Upper lobe of left lung (tissue), 4 donors: Measurements from ENCODE around the gene AGBL1.

ENCODE experiments used
- EP300 ChIP-seq, 4 donors: sonication (generic); formaldehyde crosslinking; IDR thresholded peaks; one replicate each; pipeline ENCODE4 v1.5.1; 2017; ENCODE audit warnings: antibody characterized with exemption in 4 of 4, control low read depth in 2 of 4
- POLR2A ChIP-seq, 4 donors: fragments of 450-650 bp; IDR thresholded peaks; one replicate each; pipeline ENCODE4 v1.5.1; 2016 to 2017; ENCODE audit warnings: antibody characterized with exemption in 4 of 4, mild to moderate bottlenecking in 2 of 4
- TF ChIP-seq, protein P1 (sequence below), 6 experiments: fragments of 450-650 bp in 4 of 6; fragments of 200-600 bp in 2 of 6; sonication (generic) in 2 of 6; IDR thresholded peaks; one replicate each; pipeline ENCODE4 v1.5.1; 2016 to 2019; ENCODE audit warnings: antibody characterized with exemption in 6 of 6

DNA sequence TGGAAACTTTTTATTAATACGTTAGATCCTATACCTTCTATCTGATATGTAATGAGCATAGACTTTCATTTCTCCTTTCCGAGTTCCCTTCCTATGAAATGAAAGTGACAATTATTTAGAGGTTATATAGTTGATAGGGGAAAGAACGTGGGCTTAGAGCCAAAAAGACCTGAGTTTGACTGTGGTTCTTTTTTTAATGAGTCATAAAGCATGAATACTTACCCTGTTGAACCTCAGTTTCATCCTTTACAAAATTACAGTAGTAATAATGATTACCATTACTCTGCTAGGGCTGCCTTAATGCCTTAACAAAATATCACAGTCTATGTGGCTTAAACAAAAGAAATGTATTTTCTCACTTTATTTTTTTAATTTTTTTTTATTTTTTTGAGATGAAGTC lies 75.9 kb downstream of the AGBL1 start:
- TF ChIP-seq EP300 (IDR thresholded peaks at IDR 0.05) (no peak), POLR2A (IDR thresholded peaks at IDR 0.05) (no peak)
- TF ChIP-seq, protein P1, sequence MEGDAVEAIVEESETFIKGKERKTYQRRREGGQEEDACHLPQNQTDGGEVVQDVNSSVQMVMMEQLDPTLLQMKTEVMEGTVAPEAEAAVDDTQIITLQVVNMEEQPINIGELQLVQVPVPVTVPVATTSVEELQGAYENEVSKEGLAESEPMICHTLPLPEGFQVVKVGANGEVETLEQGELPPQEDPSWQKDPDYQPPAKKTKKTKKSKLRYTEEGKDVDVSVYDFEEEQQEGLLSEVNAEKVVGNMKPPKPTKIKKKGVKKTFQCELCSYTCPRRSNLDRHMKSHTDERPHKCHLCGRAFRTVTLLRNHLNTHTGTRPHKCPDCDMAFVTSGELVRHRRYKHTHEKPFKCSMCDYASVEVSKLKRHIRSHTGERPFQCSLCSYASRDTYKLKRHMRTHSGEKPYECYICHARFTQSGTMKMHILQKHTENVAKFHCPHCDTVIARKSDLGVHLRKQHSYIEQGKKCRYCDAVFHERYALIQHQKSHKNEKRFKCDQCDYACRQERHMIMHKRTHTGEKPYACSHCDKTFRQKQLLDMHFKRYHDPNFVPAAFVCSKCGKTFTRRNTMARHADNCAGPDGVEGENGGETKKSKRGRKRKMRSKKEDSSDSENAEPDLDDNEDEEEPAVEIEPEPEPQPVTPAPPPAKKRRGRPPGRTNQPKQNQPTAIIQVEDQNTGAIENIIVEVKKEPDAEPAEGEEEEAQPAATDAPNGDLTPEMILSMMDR (IDR thresholded peaks at IDR 0.05), result no peak
